T-helper 1 cell treated with Interleukin-12 subunit alpha and Interleukin-12 subunit beta and Interleukin-4 antibody, amounts not matched to agents 30 ng/mL and 1 ng/mL, for 36 hours (primary cell): ENCODE data around the gene CERK. TPM values are rescaled to one million over a fixed set of nuclear protein-coding genes. Genes with fewer than 3 reads are reported as not detected.

Source experiments
- intact Hi-C: fragments of 100-400 bp; cut with micrococcal nuclease; formaldehyde crosslinking; loops from one replicate; pipeline ENCODE4 v1.15.1; 2024
- total RNA-seq: library from RNA; stranded (reverse); gene quantifications from 2 replicates; pipeline ENCODE4 v1.2.3, GENCODE V29; 2022

Gene CERK
- total RNA-seq, 1 donor from 2014 or later, result 65.1 TPM

- intact Hi-C loops, result no loop called here
These were observed 28.6 kb upstream of the CERK start for GRCh38 chr22:46766611-46767010.

DNA sequence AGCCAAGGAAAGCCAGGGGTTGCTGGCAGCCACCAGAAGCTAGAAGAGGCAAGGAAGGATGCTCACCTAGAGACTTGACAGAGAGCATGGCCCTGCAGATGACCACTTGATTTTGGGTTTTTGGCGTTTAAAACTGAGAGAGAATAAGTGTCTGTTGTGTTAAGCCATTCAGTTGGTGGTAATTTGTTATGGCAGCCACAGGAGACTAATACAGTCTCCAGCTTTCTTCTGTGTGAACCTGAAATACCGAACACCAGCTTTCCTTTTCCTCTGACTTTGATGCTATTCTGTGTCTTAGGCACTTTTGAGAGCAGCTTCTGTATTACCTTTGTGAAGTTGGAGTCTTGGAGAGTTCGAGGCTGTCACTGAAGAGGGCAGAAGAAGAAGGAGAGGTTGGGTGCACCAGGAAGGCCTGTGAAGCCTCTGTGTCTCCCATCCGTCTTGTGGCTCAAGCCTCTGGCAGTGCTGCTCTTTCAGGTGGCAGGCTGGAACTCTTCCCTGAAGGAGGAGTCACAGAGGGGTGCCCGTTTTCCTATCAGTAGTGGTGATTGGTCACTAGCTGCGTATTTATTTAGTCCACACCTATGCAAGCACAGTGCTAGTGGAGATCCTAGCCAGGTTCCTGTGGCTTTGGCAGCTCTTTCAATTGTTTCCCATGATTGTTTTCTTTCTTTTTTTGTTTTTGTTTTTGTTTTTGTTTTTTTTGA, 26.9 kb upstream of the CERK start:
- intact Hi-C loops, result loop anchor here (5.0 kb wide), 1 partner anchor 188 kb away; no protein-coding TSS in a partner anchor

DNA sequence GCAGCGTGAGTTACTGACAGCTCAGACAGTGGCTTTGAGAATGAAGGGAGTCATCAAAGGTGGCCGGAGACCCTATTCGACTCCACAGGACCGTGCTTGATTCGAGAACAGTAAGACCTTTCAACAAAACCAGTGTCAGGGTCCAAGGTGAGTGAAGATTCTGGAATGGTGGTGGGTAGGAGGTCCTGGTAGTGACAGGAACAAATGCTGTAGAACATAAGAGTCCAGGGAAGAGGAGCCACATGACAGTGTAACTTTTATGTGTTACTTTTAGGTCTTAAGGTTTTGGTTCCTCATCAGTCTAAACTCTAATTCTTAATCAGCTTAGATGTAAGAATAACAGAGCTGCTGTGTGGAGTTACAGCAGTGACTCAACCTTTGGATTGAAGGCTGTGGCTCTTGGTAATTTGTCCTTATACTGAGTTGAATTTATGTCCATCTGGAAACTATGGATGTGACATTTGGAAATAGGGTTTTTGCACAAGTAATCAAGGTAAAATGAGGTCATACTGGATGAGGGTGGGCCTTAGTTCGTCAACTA, 26.2 kb upstream of the CERK start:
- intact Hi-C loops, result loop anchor here (5.0 kb wide), 1 partner anchor 187 kb away; no protein-coding TSS in a partner anchor

DNA sequence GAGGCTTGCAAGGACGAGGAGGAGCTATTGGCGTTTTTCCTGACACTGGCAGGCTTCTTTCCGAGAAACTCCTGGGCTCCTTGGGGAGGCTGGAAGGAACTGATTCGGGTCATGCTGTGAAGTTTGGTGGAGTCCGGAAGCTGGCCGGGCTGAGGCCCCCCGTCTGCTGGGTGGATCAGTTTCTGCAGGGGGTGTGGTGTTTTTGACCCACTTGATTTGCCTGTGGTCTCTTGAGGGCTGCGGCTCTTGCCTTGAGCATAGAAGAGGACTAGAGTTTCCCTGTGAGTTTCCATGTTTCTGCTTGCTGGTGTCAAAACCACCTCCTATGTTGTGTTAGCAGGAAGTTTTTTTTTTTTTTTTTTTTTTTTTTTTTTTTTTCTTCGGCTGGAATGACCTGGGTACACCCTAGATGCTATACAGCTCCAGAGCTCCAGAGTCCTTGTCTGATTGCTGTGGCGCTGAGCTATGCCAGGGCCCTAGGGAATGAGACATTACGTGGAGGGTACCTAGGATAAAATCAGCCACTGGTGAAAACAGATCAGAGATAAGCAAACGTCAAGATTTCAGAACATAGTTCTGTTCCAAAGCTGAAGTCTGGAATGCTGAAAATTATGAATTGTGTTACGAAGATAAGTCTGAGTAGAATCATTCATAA, 25.1 kb upstream of the CERK start:
- intact Hi-C loops, result loop anchor here (5.0 kb wide), 1 partner anchor 186 kb away; no protein-coding TSS in a partner anchor

DNA sequence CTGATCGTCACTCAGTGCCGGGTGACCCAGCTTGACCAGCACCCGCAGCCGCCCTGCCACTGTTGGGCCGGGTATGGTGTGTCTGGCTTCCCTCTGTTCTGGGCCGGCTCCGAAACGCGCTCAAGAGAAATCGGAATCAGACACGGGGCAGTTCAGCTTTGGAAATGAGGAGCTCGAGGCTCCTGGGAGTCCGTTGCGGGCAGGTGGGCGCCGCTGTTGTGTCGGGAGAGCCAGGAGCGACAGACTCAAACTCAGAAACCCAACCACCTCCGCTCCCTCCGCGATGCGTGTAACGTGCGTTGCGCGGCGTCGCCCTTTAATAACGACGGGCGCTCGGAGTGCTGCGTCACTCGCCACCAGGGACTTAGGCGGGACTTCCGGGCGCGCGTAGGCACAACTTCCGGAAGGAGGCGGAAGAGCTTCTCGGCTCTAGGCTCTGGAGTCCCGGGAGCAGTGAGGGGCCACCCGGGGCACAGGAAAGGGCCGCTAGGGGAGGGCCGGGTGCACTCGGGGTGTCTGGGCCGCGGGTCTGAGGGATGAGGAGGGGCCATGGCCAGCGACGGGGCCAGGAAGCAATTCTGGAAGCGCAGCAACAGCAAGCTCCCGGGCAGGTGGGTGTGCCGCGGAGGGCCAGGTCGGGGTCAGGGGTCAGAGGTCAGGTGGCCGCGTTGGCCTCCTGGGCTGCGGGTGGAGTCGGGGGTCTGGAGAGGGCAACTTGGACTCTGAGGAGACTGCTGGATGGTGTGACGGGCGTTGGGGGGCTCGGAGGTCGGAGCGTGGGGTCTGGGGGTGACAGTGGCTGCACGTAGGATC, 24.4 kb upstream of the CERK start, which contains the start of gene TBC1D22A:
TSS of gene TBC1D22A (plus strand) at position 413 of the 813 bp plus-strand sequence. CDS start at position 550, 137 bp downstream.
- intact Hi-C loops, result loop anchor here (1.0 to 5.0 kb wide), 9 partner anchors 23 to 727 kb away; partner anchors contain the start of gene GTSE1

- intact Hi-C loops, result loop anchor here (1.0 to 5.0 kb wide), 9 partner anchors 22 to 726 kb away; partner anchors contain the start of gene GTSE1
These were observed 23.6 kb upstream of the CERK start for GRCh38 chr22:46761539-46762237.

DNA sequence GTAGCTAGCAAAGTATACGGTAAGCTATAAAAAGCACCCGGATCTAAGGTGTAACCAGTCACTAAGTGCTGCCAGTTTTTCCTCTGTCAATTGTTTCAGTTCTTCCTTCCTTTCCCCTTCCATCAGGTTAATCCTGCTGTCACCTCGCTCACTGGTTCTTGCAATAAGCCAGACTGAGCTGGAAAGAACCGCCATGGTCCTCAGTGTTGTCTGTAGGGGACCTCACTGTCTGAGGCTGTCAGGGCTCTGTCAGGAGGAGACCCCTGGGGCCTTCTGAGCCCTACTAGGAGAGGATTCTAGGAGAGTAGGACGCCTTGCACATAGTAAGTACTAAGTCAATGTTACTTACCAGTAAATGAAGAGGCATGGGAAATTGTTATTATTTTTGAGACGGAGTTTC, 23.0 kb upstream of the CERK start:
- intact Hi-C loops, result loop anchor here (5.0 kb wide), 1 partner anchor 184 kb away; no protein-coding TSS in a partner anchor

- intact Hi-C loops, result loop anchor here (1.0 to 5.0 kb wide), 3 partner anchors 44 to 1733 kb away; no protein-coding TSS in a partner anchor
These were observed 20.8 kb upstream of the CERK start for GRCh38 chr22:46758867-46759290.

- intact Hi-C loops, result loop anchor here (1.0 to 5.0 kb wide), 3 partner anchors 45 to 1734 kb away; no protein-coding TSS in a partner anchor
These were observed 20.1 kb upstream of the CERK start for GRCh38 chr22:46758121-46758520.

GRCh38 chr22:46757104-46757503, 19.1 kb upstream of the CERK start:
- intact Hi-C loops, result loop anchor here (5.0 kb wide), 1 partner anchor 1735 kb away; no protein-coding TSS in a partner anchor

- intact Hi-C loops, result loop anchor here (5.0 kb wide), 1 partner anchor 1736 kb away; no protein-coding TSS in a partner anchor
These were observed 18.0 kb upstream of the CERK start for GRCh38 chr22:46756097-46756496.

DNA sequence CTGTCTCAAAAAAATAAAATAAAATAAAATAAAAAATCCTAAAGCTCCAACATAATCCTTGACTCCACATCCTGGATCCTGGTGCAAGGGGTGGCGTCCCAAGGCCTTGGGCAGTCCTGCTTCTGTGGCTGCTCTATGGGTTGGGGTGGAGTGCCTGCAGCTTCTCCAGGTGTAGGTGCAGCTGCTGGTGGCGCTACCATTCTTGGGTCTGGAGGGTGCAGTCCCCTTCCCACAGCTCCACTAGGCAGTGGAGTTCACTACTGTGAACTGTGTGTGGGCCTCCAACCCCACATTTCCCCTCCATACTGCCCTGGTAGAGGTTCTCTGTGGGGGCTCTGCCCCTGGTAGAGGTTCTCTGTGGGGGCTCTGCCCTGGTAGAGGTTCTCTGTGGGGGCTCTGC, 17.5 kb upstream of the CERK start:
- intact Hi-C loops, result loop anchor here (5.0 kb wide), 1 partner anchor 1737 kb away; no protein-coding TSS in a partner anchor

DNA sequence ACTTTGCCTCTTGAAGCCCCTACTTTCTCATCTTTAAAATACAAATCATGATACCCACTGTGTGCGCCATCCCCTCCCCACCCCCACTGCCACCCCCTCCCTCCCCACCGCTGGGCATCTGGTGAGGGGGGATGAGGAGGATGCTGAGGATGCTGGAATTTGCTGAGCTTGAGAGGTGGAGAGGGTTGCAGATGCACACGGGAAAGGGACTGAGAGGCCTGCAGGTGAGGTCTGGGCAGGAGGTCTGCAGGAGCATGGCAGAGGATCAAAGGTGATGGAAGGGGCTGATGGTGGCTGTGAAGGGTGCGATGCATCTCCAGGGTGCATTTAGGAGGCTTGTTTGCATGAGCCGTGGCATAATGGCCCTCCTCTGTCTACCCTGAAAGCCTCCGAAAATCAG, 16.8 kb upstream of the CERK start:
- intact Hi-C loops, result loop anchor here (5.0 kb wide), 1 partner anchor 1737 kb away; no protein-coding TSS in a partner anchor

DNA sequence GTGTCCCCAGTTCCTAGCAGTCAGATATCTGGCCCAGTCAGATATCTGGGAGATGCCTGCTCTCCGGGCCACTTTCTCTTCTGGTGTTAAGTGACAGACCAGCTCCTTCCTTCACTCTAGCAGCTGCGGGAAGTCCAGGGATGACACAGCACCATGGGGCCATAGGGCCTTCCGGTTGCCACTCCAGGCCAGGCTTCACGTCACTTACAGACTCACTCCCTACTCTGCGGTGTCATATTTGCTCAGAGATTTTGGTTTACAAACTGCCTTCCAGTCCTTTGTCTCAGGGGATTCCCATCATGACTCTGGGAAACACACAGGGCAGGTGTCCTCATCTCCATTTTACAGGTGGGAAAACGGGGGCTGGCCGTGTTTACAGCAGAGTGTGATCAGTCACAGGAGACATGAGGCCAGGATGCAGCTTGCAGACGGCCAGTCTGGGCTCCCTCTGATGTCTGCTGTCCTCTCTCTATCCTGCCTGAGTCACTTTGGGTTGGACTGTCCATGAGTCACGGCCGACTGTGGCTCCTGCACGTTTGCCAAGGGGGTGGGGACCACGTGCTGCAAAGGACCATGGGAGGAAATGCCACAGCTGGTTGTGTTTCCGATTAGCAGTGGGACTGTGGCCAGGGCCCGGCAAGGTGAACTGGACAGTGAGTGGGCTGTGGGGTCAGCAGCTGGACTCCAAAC, 16.2 kb upstream of the CERK start:
- intact Hi-C loops, result no loop called here

GRCh38 chr22:46753761-46754109, 15.7 kb upstream of the CERK start:
- intact Hi-C loops, result no loop called here

DNA sequence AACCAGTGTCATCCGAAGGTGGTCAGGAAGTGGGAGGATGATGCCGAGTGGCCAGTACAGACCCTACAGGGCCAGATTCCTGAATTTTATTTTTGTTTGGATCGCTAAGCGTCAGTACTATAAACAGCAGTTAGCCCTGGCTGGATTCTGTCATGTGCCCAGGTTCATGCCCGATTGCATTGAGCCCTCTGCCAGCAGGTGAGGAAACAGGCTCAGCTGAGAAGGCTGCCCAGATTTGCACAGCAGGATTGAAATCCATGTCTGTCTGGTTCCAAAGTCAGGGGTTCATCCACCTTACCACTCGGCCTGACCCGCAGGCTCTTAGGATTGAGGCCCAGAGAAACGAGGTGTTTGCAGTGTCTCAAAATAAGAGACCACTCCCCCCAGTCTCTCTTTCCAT, 15.3 kb upstream of the CERK start:
- intact Hi-C loops, result no loop called here

DNA sequence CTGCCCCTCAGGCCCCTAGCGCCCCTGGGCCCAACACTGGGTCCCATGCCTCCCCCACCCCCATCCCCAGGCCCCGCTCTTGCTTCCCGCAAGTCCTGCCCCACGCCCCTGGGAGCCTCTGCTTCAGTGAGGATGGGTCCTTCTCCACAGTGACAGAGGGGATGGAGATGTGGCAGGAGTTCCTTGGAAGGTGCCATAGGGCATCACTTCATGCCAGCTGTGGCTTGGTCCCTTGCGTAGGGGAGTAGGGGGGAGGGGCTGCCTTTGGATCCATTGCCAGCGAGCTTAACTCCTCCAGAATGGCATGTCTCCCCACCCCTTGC, 14.9 kb upstream of the CERK start:
- intact Hi-C loops, result no loop called here

GRCh38 chr22:46752286-46752987, 14.4 kb upstream of the CERK start:
- intact Hi-C loops, result no loop called here

DNA sequence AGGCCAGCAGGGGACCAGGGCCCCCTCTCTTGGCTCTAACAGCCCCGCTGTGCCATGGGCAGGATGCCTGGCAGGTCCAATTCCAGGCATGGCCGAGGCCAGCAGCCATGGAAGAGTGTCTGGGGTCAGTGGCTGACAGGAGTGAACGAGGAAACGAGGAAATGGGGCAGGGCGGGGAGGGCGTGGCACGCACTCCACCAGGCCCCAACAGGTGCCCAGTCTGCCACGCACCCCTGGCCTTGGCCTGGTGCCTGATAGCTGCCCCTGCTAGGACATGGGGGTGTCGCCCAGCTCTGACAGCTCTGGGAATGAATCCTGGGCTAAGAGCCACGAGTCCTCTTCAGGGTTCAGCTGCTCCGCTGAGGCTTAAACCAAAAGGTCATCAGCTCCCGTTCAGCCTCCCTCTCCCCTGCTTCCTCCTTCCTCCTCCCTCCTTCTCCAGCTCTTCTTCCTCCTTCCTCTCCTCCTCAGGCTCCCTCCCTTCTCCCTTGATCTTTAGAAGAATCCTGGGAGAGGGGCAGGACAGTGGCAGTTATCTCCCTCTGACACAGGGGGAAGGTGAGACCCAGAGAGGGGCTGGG, 12.9 kb upstream of the CERK start:
- intact Hi-C loops, result no loop called here
